WI38 (cell line): ENCODE measurements around the gene SETBP1.

Experiments used
- H3K4me3 ChIP-seq: 2 replicates; pipeline ENCODE4 v1.5.1; 2011; ENCODE audit warnings: low read depth, mild to moderate bottlenecking, control low read depth, low read length
- TF ChIP-seq, protein P1 (sequence below): IDR thresholded peaks from 2 replicates; pipeline ENCODE4 v1.5.1; 2012; ENCODE audit warnings: low read depth, mild to moderate bottlenecking, control low read depth, low read length

Gene SETBP1

DNA sequence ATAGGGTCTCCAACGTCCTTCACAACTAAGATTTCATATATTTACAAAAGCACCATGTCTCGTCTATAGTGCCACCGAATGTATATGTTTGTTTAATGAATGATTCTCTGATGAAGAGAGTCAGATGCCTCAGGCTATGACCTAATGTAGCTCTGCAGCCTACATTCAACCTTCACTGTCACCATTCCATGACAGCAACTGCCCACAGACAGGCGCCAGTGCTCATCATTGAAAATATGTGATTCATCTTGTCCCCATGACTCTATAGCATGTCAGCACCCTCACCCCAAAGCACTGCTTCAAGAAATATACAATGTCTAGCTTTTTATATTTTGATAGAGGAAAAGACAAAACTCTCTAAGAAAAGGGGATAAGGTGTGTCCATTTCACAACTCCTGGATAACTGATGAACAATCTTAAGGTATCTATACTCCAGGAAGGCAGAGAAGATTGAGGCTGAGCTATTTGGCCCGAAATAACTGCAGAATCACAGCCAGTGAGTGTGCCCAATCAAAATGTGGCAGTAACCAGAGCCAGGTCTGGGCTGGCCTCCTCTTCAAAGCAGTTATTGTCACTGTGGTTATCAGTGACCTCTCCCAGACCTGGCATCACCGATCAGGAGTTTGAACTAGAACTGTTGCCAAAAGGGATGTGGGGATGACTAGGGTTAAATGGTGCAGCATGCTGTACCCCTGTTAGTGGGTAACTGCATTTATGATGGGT, 246.6 kb downstream of the SETBP1 start:
- TF ChIP-seq, protein P1, sequence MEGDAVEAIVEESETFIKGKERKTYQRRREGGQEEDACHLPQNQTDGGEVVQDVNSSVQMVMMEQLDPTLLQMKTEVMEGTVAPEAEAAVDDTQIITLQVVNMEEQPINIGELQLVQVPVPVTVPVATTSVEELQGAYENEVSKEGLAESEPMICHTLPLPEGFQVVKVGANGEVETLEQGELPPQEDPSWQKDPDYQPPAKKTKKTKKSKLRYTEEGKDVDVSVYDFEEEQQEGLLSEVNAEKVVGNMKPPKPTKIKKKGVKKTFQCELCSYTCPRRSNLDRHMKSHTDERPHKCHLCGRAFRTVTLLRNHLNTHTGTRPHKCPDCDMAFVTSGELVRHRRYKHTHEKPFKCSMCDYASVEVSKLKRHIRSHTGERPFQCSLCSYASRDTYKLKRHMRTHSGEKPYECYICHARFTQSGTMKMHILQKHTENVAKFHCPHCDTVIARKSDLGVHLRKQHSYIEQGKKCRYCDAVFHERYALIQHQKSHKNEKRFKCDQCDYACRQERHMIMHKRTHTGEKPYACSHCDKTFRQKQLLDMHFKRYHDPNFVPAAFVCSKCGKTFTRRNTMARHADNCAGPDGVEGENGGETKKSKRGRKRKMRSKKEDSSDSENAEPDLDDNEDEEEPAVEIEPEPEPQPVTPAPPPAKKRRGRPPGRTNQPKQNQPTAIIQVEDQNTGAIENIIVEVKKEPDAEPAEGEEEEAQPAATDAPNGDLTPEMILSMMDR = no peak
- no peak overlapping the region for H3K4me3 ChIP-seq

DNA sequence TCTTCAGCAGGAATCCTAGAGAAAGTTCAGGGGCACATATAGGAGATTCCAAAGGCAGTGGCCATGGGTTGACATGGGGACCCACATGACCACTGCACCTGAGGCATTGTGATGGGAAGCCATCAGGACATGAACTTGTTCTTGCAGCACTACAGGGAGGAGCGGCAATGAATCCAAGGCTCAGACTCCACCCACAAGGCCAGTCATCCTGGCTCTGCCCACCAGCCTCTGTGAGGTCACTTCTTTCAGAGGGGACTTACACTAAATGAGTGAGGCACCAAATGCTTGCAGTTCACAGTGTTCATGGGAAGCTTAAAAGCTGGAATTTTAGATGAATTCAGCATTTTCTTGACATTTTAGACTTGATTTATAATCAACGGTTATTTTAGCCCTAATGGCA, 254.2 kb downstream of the SETBP1 start:
- TF ChIP-seq, protein P1 = no peak
- H3K4me3 ChIP-seq = no peak overlapping the region

DNA sequence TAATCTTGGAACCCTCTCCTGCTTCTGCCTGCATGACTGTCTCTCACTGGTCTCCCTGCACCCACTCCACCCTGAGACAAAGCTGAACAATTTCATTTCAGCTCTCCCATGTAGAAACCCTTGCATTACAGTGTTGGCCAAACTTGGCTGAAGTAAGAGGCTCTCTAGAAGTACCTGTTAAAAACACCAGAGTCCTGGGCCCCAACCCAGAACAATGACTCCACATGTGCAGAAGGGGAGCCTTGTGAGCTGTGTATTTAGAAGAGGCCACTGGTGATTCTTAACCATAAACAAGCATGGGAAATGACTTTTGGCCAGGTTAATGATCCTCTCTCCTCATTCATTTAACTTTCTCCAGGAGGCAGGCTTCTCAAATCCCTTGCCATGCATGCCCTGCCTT, 254.8 kb downstream of the SETBP1 start:
- TF ChIP-seq, protein P1 = no peak
- no peak overlapping the region for H3K4me3 ChIP-seq

DNA sequence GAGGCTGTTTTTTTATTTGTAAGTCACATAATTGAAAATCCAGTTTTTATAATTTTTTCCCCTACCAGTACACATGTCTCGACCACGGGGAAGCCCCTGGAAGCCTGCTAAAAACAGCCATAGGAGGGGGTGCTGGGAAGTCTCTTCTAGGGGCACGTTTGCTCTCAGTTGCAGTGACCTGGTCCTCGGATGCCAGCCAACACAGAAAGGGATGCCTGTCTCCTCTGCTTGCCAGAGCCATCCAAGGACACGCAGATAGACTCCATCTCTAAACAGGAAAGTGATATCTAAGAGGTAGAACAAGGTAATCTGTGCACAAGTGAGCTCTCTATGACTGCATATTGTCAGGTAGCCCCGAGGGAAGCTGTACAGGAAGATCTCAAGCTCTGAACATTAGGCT, 255.8 kb downstream of the SETBP1 start:
- TF ChIP-seq, protein P1 = no peak
- H3K4me3 ChIP-seq = no peak overlapping the region

GRCh38 chr18:44937960-44938719, 257.5 kb downstream of the SETBP1 start:
- TF ChIP-seq, protein P1 = no peak
- no peak overlapping the region for H3K4me3 ChIP-seq

GRCh38 chr18:44938720-44939665, 258.3 kb downstream of the SETBP1 start:
- no peak overlapping the region for H3K4me3 ChIP-seq
- TF ChIP-seq, protein P1 = no peak
